CD4-positive, CD25-positive, alpha-beta regulatory T cell (primary cell): ENCODE results near the gene PARN. TPM values are rescaled to one million over a fixed set of nuclear protein-coding genes. Genes with fewer than 3 reads are reported as not detected.

Source experiments
- ATAC-seq, 2 donors: fragments of 150-1000 bp; cut with Tn5 transposase; one replicate each; pipeline ENCODE4 v1.10.0; 2021; ENCODE audit warnings: low read depth in 2 of 2, moderate number of reproducible peaks in 2 of 2, moderate library complexity in 1 of 2
- DNase-seq, 3 donors: peaks; one replicate each; pipeline versions ENCODE4 v3.0.0 to v3.0.0-alpha.2; 2012 to 2022; ENCODE audit warnings: mixed read lengths in 1 of 3
- H3K27ac ChIP-seq: one replicate; pipeline ENCODE4 v1.7.0; 2013; ENCODE audit warnings: mild to moderate bottlenecking, low read length; ENCODE audit not compliant: insufficient read depth, poor library complexity, severe bottlenecking
- H3K27me3 ChIP-seq: one replicate; pipeline ENCODE4 v1.7.0; 2013; ENCODE audit warnings: low read length; ENCODE audit not compliant: control insufficient read depth, insufficient read depth
- H3K36me3 ChIP-seq: one replicate; pipeline ENCODE4 v1.7.0; 2013; ENCODE audit warnings: mild to moderate bottlenecking, low read length, moderate library complexity; ENCODE audit not compliant: control insufficient read depth, insufficient read depth
- H3K4me1 ChIP-seq: 2 replicates; pipeline ENCODE4 v1.7.0; 2013; ENCODE audit warnings: mild to moderate bottlenecking, low read length; ENCODE audit not compliant: insufficient read depth, control insufficient read depth, poor library complexity, severe bottlenecking
- H3K4me3 ChIP-seq: one replicate; pipeline ENCODE4 v1.7.0; 2013; ENCODE audit warnings: low read depth, mild to moderate bottlenecking, low read length, moderate library complexity
- H3K9me3 ChIP-seq, 2 experiments: 1 replicate in 1 of 2; 2 replicates in 1 of 2; pipeline ENCODE4 v1.7.0; 2013; ENCODE audit warnings: low read length in 2 of 2, mild to moderate bottlenecking in 1 of 2, moderate library complexity in 1 of 2; ENCODE audit not compliant: control insufficient read depth in 2 of 2
- H3K27ac Mint-ChIP-seq, 3 donors: one replicate each; pipeline ENCODE4 v1.8.0; 2020 to 2022; ENCODE audit warnings: mild to moderate bottlenecking in 3 of 3, mixed read lengths in 3 of 3, moderate library complexity in 2 of 3
- H3K27me3 Mint-ChIP-seq: one replicate; pipeline ENCODE4 v1.8.0; 2022; ENCODE audit warnings: mild to moderate bottlenecking, mixed read lengths
- H3K36me3 Mint-ChIP-seq: one replicate; pipeline ENCODE4 v1.8.0; 2020; ENCODE audit warnings: mixed read lengths
- H3K4me1 Mint-ChIP-seq, 4 donors: one replicate each; pipeline ENCODE4 v1.8.0; 2020 to 2022; ENCODE audit warnings: mixed read lengths in 4 of 4, mild to moderate bottlenecking in 1 of 4
- H3K4me3 Mint-ChIP-seq, 4 donors: one replicate each; pipeline ENCODE4 v1.8.0; 2020 to 2022; ENCODE audit warnings: mild to moderate bottlenecking in 4 of 4, mixed read lengths in 4 of 4, moderate library complexity in 3 of 4
- H3K9me3 Mint-ChIP-seq, 7 donors: one replicate each; pipeline ENCODE4 v1.8.0; 2020 to 2022; ENCODE audit warnings: mixed read lengths in 7 of 7, mild to moderate bottlenecking in 3 of 7, moderate library complexity in 2 of 7
- polyA plus RNA-seq, 4 donors: library from polyadenylated mRNA; unstranded; fragments of 300-500 nt; fragmentation: Illumina TruSeq; gene quantifications; one replicate each; pipeline ENCODE4 v1.2.3, GENCODE V29; 2021
- total RNA-seq: library from RNA; stranded (reverse); gene quantifications from one replicate; pipeline ENCODE4 v1.2.3, GENCODE V29; 2022

PARN gene
- total and polyA plus RNA-seq, 5 donors from 2014 or later: 36.2 to 50.9 (median 46.6) TPM

- DNase-seq (no peak), ATAC-seq (no peak)
- H3K27me3 Mint-ChIP-seq: no peaks in the 10 kb centered on the region
- no peak overlapping the region for H3K4me3 ChIP-seq
- no peaks in the 10 kb centered on the region for H3K27me3 ChIP-seq
- H3K4me3 Mint-ChIP-seq: no peak overlapping the region
- no peak overlapping the region for H3K27ac Mint-ChIP-seq
- peaks cover 0 to 7% (median 3%) of the 10 kb centered on the region in 4 donors for H3K4me1 Mint-ChIP-seq
- peaks cover 70% of the 10 kb centered on the region for H3K36me3 ChIP-seq
- peaks cover 41% of the 10 kb centered on the region for H3K36me3 Mint-ChIP-seq
- no peak overlapping the region for H3K27ac ChIP-seq
- no peaks in the 10 kb centered on the region for H3K9me3 ChIP-seq
- H3K9me3 Mint-ChIP-seq: no peaks in the 10 kb centered on the region
- no peaks in the 10 kb centered on the region for H3K4me1 ChIP-seq
Observed at GRCh38 chr16:14611660-14612059, 18.4 kb downstream of the PARN start.

GRCh38 chr16:14609716-14610115 lies 20.3 kb downstream of the PARN start:
- ATAC-seq: no peak
- peak overlapping the region in 1 of 3 donors; percentile 38 for H3K27ac Mint-ChIP-seq
- no peaks in the 10 kb centered on the region for H3K27me3 ChIP-seq
- no peaks in the 10 kb centered on the region for H3K27me3 Mint-ChIP-seq
- peaks cover 67% of the 10 kb centered on the region for H3K36me3 ChIP-seq
- peaks cover 0 to 7% (median 1%) of the 10 kb centered on the region in 4 donors for H3K4me1 Mint-ChIP-seq
- peaks cover 37% of the 10 kb centered on the region for H3K36me3 Mint-ChIP-seq
- H3K27ac ChIP-seq: no peak overlapping the region
- no peak for DNase-seq
- H3K9me3 Mint-ChIP-seq: no peaks in the 10 kb centered on the region
- no peaks in the 10 kb centered on the region for H3K4me1 ChIP-seq
- H3K4me3 ChIP-seq: no peak overlapping the region
- H3K9me3 ChIP-seq: no peaks in the 10 kb centered on the region
- no peak overlapping the region for H3K4me3 Mint-ChIP-seq

- Mint-ChIP-seq H3K4me3 (no peak overlapping the region), H3K36me3 (peaks cover 35% of the 10 kb centered on the region), H3K27ac (no peak overlapping the region), H3K27me3 (no peaks in the 10 kb centered on the region), H3K4me1 (peaks cover 0 to 7% (median under 1%) of the 10 kb centered on the region in 4 donors), H3K9me3 (no peaks in the 10 kb centered on the region)
- H3K4me3 ChIP-seq: no peak overlapping the region
- H3K27me3 ChIP-seq: no peaks in the 10 kb centered on the region
- no peaks in the 10 kb centered on the region for H3K4me1 ChIP-seq
- H3K27ac ChIP-seq: no peak overlapping the region
- H3K9me3 ChIP-seq: no peaks in the 10 kb centered on the region
- DNase-seq: no peak
- ATAC-seq: no peak
- peaks cover 67% of the 10 kb centered on the region for H3K36me3 ChIP-seq
Observed at GRCh38 chr16:14608604-14609003, 21.5 kb downstream of the PARN start.

- H3K27ac Mint-ChIP-seq: peak overlapping the region in 1 of 3 donors; percentile 26
- H3K27ac ChIP-seq: no peak overlapping the region
- no peaks in the 10 kb centered on the region for H3K27me3 ChIP-seq
- ATAC-seq (no peak), DNase-seq (no peak)
- no peaks in the 10 kb centered on the region for H3K4me1 ChIP-seq
- no peaks in the 10 kb centered on the region for H3K27me3 Mint-ChIP-seq
- H3K9me3 Mint-ChIP-seq: no peaks in the 10 kb centered on the region
- no peaks in the 10 kb centered on the region for H3K9me3 ChIP-seq
- H3K4me1 Mint-ChIP-seq: peaks cover 0 to 7% (median 2%) of the 10 kb centered on the region in 4 donors
- no peak overlapping the region for H3K4me3 ChIP-seq
- no peak overlapping the region for H3K4me3 Mint-ChIP-seq
- peaks cover 36% of the 10 kb centered on the region for H3K36me3 Mint-ChIP-seq
- peaks cover 72% of the 10 kb centered on the region for H3K36me3 ChIP-seq
Observed at GRCh38 chr16:14608111-14608566, 21.9 kb downstream of the PARN start.

DNA sequence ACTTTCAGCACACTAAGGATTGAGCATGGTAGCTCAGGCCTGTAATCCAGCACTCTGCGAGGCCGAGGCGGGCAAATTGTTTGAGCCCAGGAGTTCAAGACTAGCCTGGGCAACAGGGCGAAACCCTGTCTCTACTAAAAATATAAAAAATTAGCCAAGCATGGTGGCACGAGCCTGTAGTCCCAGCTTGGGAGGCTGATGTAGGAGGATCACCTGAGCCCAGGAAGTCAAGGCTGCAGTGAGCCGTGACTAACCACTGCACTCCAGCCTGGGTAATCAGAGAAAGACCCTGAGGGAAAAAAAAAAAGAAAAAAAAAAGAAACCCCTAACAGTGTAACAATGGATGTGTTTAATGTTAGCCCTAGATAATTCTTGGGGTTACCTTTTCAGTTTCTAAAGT lies 24.0 kb downstream of the PARN start:
- Histone ChIP-seq H3K4me3 (no peak overlapping the region), H3K36me3 (peaks cover 79% of the 10 kb centered on the region), H3K27me3 (no peaks in the 10 kb centered on the region), H3K4me1 (no peaks in the 10 kb centered on the region), H3K27ac (no peak overlapping the region), H3K9me3 (no peaks in the 10 kb centered on the region)
- no peak for DNase-seq
- Mint-ChIP-seq H3K27ac (peak overlapping the region in 1 of 3 donors; percentile 32), H3K27me3 (no peaks in the 10 kb centered on the region), H3K9me3 (no peaks in the 10 kb centered on the region), H3K4me3 (no peak overlapping the region), H3K36me3 (peaks cover 43% of the 10 kb centered on the region), H3K4me1 (peaks cover 0 to 6% (median 3%) of the 10 kb centered on the region in 4 donors)
- ATAC-seq: no peak

GRCh38 chr16:14602443-14602963 lies 27.6 kb downstream of the PARN start:
- no peaks in the 10 kb centered on the region for H3K27me3 ChIP-seq
- no peak overlapping the region for H3K4me3 ChIP-seq
- no peak for ATAC-seq
- Mint-ChIP-seq H3K27ac (peak overlapping the region in 1 of 3 donors; percentile 3), H3K36me3 (peaks cover 48% of the 10 kb centered on the region), H3K4me3 (no peak overlapping the region), H3K27me3 (no peaks in the 10 kb centered on the region), H3K9me3 (no peaks in the 10 kb centered on the region), H3K4me1 (peaks cover 0 to 5% (median 5%) of the 10 kb centered on the region in 4 donors)
- H3K4me1 ChIP-seq: no peaks in the 10 kb centered on the region
- H3K27ac ChIP-seq: no peak overlapping the region
- H3K36me3 ChIP-seq: peaks cover 75% of the 10 kb centered on the region
- no peaks in the 10 kb centered on the region for H3K9me3 ChIP-seq
- DNase-seq: no peak

DNA sequence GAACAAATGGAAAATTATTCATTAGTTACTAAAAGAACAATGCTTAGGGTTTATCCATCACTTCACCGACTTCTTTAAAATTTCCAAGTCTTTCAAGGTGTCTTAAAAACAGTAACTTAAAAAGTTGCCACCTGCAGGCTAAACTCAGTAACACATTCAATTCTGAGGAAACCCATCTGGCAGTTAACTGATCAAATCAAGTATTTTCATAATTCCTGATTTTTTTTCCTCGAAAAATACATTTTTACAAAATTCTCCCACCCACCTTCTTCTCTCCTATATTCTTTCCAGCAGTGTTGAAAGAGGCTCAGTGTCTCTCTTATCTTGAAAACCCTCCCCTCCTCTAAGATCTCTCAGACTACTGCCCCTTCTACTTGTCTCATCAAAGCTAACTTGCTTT lies 29.9 kb downstream of the PARN start:
- no peak overlapping the region for H3K4me3 ChIP-seq
- H3K4me1 ChIP-seq: no peaks in the 10 kb centered on the region
- Mint-ChIP-seq H3K4me3 (no peak overlapping the region), H3K27ac (no peak overlapping the region), H3K27me3 (no peaks in the 10 kb centered on the region), H3K4me1 (peaks cover 0 to 5% (median 5%) of the 10 kb centered on the region in 4 donors), H3K9me3 (no peaks in the 10 kb centered on the region), H3K36me3 (peaks cover 48% of the 10 kb centered on the region)
- peak in 2 of 3 donors; percentile 14 to 37 for DNase-seq
- peaks cover 62% of the 10 kb centered on the region for H3K36me3 ChIP-seq
- no peaks in the 10 kb centered on the region for H3K27me3 ChIP-seq
- no peak for ATAC-seq
- no peak overlapping the region for H3K27ac ChIP-seq
- no peaks in the 10 kb centered on the region for H3K9me3 ChIP-seq

DNA sequence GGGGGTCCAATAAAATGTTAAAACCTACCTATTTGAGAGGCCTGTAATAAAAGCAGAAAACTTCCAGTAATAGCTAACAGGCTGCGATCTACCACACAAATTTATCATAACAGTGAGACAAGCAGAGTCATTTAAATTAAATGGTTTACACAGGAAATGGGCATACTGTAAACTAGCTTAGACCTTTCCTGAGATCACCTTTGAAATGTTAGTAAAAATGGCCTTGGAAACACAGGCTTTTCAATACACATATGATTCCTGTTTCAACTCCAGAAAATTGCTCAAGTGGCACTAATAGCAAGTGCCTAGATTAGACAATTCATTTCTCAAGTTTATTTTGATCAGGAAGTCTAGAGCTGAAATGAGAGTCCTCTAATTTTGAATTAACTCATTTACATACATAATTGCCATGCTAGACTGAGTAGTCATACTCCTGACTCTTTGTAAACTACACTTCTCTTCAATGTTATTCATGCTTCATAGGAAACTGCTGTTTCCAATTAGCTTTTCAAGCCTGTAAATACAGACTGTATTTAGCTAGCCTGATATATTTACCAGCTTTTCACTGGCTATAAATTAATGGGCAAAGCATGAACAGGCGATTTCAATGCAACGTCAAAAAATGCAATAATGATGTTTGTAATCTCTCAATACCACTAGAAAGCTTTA lies 43.3 kb downstream of the PARN start:
- Histone ChIP-seq H3K27me3 (no peaks in the 10 kb centered on the region), H3K4me1 (no peaks in the 10 kb centered on the region), H3K9me3 (no peaks in the 10 kb centered on the region), H3K4me3 (no peak overlapping the region), H3K36me3 (peaks cover 67% of the 10 kb centered on the region), H3K27ac (no peak overlapping the region)
- Mint-ChIP-seq H3K36me3 (peaks cover 42% of the 10 kb centered on the region), H3K4me1 (peaks cover 7 to 15% (median 11%) of the 10 kb centered on the region in 4 donors), H3K4me3 (no peak overlapping the region), H3K9me3 (peaks cover 0 to 1% (median 0%) of the 10 kb centered on the region in 7 donors), H3K27ac (peak overlapping the region in 1 of 3 donors; percentile 65), H3K27me3 (no peaks in the 10 kb centered on the region)
- DNase-seq: no peak
- ATAC-seq: no peak
